GM21423 (cell line): ENCODE measurements around the gene PSMD7.

Experiments used
- ATAC-seq: cut with Tn5 transposase; IDR thresholded peaks from one replicate; pipeline ENCODE4 v1.9.1; 2021; ENCODE audit warnings: mild to moderate bottlenecking, moderate library complexity; ENCODE audit not compliant: unreplicated experiment

Gene PSMD7

DNA sequence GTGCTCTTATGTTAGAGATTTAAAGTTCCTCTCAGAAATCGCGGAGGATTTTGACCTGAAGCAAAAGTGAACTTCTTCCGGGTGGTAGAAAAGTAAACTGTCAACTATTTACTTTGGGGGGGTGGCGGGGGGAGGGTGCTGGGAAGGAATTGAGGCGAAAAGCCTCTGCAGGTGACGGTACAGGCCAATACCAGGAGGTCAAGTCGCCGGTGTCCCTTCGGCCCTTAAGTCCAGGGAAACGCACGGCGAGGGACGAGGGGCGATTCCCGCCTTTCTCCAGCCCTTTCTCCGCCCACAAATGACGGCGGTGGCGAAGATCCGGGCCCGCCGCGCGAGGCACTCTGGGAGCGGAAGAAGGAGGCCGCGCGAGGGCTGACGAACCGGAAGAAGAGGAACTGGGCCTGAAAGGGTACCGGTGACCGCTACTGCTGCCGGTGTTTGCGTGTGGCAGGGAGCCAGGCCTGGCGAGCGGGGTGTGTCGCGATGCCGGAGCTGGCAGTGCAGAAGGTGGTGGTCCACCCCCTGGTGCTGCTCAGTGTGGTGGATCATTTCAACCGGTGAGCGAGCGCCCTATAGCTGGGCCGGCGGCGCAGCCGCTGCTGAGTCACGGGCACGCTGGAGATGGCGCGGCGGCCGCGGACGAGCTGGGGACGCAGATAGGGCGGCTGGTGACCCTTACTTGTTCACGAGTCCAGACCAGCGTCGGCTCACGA, at the start of gene PSMD7:
PSMD7 (plus strand) TSS at position 383 of the 713 bp plus-strand sequence; CDS start at position 484, 101 bp downstream.
- ATAC-seq, result peak; percentile 96

DNA sequence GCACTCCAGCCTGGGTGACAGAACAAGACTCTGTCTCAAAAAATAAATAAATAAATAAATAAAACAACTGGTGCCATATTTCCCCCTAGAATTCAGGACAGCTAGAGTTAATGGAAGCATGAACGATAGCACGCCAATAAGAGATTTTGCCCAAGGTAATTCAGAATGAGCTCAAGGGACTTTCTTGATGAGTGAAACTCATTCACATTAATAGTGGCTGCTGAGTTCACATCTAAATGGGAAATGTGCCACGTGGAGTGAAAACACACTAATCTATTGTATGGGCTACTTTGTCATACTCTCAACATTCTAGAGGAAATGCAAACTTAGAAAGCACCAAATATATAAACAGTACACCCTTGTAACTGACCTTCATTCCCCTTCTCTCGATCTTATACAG, 47.4 kb upstream of the PSMD7 start:
- no peak for ATAC-seq

DNA sequence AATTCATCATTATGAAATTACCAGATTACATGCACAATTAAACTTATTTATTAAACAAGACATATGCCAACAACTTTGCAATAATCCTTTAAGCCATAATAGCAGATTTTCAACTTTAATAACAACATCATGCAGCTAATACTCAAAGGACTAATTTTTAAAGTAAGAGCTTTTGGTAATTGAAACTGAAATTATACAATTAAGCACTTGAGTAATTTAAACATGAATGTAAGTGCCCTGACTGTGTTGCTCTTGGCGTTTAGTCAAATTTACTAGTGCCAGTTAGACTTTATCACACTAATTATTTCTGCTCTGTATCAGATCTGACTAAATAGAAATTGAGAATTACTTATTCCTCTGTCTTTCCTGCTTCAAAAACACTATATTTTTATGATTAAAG, 46.8 kb upstream of the PSMD7 start:
- ATAC-seq, result no peak

DNA sequence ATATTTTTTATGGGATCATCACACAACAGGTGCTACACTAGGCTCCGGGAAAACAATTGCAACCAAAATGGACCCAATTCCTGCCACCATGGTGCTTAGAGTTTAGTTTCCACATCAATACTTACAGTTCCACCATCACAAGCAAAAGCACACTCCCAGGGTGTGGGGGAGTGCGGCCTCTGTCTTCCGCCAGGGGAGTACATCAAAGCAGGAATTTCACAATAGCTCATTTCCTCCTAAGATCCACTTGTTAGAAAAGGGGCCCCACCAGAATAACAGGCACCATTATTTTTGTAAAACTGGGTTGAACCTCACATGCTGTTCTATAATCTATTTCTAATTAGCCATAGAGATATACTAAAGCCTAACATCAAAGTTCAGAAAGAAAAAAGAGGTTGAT, 44.3 kb upstream of the PSMD7 start:
- ATAC-seq, result no peak

DNA sequence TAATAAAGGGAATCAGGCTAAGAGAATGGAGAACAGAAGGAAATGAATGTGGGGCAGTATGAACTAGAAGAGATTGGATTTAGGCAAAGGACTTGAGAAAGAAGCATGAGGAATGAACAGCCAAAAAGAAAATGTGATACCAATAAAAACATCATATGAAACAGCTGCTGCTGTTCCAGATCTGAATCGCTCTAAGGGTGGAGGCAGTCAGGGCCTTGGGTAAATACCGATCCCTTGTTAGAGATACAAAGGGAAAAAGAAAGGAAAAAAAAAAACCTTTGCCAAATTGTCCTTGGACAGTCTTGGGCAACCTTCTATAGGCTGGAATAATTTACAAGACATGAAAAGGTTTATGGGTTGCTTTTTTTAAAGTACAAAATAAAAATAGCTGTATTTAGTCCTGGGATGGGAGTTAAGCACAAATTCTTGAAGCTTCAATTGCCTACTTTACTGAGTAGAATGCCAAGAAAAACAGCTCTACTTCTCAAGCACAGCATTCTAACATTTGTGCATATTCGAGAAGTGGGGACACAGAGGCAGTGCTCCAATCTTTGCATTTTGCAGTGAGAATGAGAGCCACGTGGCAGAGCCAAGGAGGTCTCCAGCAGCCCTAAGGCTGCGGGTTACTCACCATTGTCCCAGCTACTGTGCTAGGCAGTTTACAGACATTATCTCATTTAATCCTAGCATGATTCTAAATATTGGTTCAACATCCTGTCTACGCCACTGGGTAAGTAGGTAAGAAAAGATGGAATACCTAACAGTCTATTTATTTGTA, 43.3 kb upstream of the PSMD7 start:
- ATAC-seq, result no peak

DNA sequence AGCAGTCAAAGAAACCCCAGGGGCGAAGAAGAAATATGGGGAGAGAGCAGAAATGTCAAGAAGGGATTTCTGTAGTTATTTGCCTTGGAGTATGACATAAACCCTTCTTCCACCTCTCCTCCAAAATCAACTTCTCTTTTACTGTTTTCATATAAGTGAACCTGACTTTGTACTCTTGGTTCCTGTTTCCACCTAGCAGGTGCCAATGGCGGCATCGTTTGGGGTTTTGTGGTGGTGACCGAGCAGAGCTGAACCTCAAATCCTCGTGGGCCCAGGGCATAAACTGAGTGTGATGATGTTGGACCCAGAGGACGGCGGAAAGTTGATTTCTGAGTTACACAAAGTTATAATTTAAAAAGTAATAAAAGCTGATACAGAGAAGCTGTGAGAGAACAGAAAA, 39.6 kb upstream of the PSMD7 start:
- ATAC-seq, result no peak

DNA sequence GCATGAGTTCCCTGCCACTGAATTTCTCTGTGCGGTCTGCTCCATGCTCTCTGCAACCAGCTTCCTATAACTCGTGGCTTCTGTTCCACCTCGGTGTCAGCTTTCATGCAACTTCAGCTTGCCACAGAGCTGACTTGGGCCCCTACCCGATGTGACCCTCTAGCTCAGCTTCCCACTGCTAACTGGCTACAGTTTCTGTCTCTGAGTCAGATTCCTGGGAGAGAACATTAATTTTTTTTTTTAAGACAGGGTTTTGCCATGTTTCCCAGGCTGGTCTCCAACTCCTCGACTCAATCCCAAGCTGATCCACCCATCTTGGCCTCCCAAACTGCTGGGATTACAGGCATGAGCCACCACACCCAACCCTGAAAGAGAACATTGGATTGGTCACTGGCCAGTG, 35.5 kb upstream of the PSMD7 start:
- no peak for ATAC-seq

DNA sequence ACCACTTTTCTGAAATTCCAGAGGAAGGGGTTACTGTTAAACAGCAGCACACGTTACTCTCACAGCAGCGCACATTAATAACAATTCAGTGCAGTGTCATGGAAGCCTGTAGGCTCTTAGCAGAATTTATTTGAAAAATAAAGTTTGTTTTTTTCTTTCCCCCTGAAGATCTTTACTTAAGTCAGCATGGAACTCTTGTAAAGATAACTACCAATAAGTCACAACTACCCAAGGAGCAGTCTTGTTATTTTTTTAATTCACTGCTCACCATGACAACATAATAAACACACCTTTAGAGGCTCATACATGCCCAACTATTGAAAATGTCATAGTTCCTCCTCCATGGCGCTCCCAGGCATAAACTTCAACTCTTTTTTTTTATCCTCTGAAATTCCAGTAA, 31.8 kb upstream of the PSMD7 start:
- no peak for ATAC-seq

DNA sequence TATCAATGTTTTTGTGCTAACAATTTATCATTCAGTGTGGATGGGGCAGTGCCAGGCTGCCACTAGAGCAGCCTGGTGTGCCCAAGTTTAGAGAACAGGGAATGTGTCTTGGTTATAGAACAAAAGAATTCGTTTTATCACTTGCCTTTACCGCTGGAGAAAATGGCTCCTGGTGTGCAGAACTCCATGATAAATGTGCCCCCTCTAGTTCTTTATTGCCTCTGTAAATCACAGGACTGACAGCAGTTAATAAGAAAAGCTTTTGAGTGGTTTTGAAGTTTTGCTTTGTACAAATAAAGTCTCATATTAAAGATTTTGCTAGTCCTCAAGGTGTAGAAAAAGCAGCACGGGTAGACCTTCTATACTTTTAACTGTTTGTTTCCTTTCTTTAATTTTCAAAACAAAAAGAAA, 28.2 kb upstream of the PSMD7 start:
- ATAC-seq, result no peak

DNA sequence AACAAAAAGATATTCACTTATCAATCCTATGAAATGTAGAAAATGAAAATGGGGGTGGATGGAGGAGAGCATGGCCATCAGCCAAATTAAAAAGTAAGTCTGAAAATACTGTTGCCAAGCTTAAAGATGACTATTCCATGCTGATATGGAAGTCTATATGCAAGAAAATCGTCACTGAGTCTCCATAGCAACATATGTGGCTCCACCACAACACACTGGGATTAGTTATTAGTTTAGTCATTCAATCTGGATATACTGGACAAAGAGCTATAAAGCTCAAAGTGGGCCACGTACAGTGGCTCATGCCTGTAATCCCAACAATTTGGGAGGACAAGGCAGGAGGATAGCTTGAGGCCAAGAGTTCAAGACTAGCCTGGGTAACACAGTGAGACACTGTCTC, 24.7 kb upstream of the PSMD7 start:
- no peak for ATAC-seq

DNA sequence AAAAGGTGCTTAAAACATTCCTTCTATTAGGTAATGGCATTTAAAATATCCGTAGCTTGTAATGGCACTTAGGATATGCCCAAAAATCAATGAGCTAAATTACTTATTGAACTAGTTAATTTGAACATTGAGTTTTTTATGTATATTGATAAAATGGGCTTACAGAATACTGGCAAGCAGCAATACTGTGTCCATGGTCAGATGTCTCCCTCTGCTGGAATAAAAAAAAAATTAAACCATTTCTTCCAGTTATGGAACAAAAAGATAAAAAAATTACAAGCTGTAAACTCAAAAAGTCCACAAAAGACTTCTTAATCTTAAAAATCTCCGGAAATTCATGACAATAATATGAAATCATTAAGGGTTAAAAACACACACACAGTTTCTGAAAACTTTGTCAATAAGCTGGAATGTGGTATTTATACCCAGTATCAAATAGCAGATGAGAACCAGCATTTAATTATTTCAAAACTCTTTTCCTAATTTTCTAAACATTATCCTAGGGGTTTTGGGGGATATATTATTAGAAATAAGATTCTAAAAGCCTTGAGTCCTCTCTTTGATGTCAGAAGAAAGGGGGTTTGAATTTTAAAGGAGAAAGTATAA, 21.5 kb upstream of the PSMD7 start:
- no peak for ATAC-seq

DNA sequence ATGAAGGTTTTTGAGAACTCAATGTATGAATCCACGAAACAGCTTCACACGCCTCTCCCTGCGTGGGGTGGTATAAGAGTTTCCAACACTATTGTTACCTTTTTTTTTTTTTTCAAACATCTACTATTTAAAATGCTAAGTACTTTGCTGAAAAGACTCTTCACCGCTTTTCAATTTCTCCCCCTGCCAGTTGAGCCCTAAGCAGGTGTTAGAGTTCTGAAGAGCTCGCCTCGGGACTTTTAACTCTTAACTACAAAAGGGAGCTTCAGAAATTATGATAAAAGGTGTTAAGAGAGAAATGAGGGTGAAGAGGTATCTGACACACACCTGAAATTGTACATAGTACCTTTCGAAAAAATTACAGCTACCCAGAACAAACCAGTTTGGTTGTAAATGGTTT, 20.9 kb upstream of the PSMD7 start:
- ATAC-seq, result no peak

DNA sequence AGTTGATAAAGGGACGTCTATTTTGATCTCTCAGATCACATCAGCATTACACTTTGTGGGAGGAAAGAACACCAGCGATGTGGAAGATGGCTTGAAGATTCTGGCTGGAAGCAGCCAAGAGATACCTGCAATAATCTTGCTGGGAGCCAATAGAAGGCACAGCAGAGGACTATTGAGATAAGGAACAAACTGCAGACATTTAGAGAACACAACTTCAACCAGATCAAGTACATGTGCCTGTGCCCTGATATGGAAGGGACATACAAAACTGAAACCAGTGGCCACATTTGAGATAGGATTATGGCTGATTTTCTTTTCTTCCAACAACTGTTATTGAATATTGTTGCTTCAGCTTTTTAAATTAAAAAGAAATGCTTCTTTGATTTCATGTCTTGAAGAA, 18.6 kb upstream of the PSMD7 start:
- ATAC-seq, result no peak

DNA sequence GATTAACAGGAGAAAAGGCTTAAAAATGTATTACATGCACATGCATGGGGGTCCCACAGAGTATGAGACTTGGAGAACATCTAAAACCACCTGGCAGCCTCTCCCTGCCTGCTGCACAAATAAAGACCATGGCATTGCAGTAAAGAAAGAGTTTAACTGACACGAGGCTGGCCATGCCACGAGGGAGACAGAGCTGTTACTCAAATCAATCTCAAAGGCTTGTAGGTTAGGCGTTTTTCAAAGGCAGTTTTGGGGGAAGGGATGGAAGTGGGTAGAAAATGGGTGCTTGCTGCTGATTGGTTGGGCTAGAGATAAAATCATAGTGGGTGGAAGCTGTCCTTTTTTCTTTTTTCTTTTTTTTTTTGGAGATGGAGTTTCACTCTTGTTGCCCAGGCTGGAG, 17.3 kb upstream of the PSMD7 start:
- no peak for ATAC-seq

DNA sequence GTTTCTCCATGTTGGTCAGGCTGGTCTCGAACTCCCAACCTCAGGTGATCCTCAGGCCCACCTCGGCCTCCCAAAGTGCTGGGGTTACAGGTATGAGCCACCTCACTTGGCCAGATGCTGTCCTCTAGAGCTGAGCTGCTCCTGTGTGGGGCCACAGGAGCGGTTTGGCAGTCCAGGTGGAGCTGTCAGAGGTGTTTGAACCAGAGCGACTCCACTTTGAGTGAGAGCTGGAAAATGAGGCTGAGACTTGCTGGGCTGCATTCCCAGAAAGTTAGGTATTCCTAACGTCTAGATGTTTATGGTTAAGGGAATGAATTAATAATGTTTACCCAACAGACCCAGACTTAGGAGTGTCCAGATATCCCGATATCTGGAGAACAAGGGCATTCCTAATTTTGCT, 16.8 kb upstream of the PSMD7 start:
- no peak for ATAC-seq

DNA sequence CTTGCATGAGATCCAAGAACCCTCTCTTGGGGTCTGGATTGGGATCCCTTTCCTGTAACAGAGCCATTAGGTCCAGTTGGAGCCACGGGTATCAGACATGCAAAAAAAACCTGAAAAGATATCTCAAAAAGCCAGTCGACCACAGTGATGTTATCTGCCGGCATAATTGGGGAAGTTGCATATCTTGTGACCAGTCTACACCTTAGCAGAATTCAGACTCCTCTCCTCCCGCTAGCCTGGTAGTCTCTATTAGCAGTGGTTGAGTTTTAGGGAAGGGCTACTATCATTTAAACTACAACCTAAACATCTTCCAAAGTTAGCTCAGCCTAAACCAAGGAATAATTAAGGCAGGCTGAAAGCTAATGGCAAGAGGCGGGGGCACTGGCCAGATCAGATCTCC, 16.2 kb upstream of the PSMD7 start:
- ATAC-seq, result no peak

DNA sequence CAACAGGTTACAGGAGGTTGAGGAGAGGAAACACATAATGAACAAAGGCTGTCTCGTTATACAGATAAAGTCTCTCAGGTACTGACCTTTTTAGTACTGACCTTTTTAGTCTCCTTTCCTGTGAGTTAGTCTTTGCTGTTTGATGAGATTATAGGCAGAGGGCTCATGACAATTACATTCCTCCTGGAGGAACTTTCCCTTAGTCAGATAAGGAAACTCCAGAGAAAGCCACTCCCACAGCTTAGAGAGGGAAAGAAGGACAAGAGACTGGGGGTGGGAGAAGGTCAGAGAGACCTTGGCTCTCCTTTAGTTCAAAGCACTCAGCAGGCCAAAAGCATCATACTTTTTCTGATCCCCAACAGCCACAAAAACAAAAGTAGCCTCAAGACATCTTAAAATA, 15.3 kb upstream of the PSMD7 start:
- ATAC-seq, result no peak

DNA sequence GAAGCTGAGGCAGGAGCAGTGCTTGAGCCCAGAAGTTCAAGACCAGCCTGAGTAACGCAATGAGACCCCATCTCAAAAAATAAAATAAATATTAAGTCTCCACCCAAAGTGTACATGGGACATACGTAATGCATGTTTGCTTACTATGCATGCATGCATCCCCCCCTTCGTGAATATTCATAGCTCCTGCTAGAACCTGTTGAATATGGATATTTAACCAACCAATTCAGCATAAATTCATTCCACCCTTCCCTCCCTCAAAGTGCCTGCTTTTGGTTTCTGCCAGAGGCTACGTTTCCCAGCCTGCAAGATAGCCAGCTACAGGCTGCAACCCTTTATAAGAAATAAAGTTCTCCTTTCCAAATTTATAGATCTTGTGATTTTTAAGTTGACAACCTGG, 12.9 kb upstream of the PSMD7 start:
- no peak for ATAC-seq

DNA sequence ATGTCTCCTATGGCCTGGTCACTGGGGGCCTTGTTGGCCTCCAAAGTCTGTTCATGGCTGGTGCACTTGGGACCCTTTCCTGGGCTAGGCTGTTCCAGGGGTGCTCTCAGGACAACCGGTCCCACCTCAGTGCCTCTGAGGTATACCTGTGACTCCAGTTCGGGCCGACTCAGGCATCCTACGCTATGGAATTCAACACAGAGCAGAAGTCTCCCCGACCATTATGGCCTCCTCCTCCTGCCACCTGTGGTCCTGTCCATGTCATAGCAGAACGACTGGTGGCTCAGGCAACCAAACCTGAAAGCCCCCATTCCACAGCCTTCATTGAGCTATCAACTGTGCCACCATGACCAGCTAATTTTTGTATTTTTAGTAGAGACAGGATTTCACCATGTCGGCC, 8.5 kb upstream of the PSMD7 start:
- ATAC-seq, result no peak

DNA sequence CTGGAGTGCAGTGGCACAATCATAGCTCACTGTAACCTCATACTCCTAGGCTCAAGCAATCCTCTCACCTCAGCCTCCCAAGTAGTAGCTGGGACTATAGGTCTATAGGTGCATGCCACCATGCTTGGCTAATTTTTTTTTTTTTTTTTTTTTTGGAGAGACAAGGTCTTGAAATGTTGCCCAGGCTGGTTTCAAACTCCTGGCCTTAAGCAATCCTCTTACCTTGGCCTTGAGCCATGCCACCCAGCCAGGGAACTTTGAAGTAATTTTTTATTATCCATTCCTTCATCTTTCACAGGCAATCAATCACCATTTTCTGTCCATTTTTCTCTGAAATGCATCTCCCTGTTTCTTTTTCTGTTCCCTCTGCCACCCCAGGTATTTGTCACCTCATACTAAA, 6.3 kb upstream of the PSMD7 start:
- no peak for ATAC-seq

DNA sequence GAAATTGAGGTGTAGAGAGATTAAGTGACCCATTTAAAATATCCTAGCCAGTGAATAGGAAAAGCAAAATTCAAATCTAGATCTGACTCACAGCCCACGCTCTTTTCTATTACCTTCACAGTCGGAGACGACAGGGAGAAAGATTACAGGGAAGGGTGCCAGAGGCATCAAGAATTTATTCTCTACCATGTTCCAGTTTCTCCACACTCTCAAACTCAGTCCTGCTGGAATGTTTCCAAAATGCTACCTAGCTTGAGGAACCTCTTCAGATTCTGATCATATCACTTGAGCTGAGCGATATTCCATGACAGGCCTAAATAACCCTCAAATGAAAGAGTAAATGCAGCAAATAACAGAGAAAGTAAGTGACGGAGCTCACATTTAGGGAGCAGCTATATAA, 5.4 kb upstream of the PSMD7 start:
- no peak for ATAC-seq

DNA sequence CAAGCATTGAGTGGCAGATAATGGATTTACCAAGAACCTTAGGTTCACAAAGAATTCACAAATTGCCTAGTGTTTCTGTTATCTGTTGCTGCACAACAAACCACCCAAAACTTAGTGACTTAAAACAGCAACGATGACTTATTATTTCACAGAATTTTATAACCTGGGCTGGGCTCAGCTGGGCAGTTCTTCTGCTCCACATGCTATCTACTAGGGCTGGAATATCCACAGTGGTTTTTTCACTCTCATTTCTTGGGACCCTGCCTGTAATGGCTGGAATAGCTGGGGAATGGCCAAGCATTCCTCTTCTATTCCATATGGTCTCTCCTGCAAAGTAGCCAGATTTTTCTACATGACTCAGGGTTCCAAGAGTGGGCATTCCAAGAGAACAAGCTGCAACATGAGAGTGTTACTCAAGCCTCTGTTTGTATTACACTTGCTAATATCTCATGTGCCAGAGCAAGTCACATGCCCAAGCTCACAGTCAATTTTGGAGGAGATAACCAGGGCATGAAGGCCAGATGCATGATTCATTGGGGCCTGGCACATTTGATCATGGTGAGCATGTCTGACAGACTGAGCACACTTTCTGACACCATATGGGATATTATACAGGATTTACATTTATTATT, 4.9 kb upstream of the PSMD7 start:
- no peak for ATAC-seq
